Measurements from ENCODE around the gene AGAP5. TPM values are rescaled to one million over a fixed set of nuclear protein-coding genes. Genes with fewer than 3 reads are reported as not detected.

The AGAP5 gene
- total and polyA plus RNA-seq, 9 of the 15 experiments (the other 6 are each of a cell fraction or from before 2014, with no cell fraction given), result 0.32 to 7.5 (median 5.3) TPM

DNA sequence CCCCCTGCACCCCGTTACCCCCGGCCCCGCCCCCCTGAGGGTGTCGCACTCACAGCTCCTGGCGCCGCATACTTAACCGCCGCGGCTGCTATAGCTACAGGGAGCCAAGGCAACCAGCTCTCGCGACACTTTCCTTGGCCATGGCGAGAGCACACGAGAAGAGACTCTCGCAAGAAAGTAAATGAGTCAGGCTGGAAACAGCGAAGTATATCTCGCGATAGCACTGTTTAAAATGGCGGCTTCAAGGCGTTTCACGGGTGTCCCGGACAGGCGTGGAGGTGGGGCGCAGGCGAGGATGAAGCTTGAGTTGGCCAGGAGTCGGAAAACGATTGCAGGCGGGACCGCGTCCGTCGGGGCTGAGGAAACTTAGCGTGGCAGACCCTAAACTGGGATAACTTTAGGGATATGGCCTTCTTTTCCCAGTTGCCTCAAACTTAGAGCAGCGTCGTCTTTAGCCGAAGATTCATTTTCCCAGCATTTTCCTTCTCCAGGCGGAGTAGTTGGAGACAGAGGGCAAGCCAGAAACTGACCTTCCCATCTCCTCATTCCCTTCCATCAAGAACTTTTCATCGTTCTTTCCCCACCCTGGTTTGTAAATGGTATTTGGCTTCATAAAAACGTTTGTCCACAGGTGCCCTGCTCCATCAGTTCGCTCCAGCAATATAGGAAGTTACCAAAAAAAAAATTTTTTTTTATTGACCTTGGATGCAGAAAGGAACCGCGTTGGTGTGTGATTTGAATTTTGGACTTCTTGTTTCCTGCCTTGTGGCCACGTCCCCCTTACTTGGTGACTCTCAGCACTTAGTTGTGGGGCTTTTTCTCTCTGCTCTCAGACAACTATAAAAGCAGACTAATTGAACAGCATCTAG is 71.8 kb downstream of the AGAP5 start (continued):
- TF ChIP-seq RBM25 (IDR thresholded peaks at IDR 0.05; ENCODE audit: low read depth, low read length, severe bottlenecking) (peak; percentile 80), JUN (IDR thresholded peaks at IDR 0.05; ENCODE audit: borderline replicate concordance, low read depth, low read length) (peak; percentile 71), JUN (CRISPR knock-in tag; IDR thresholded peaks at IDR 0.05; ENCODE audit: borderline replicate concordance) (0 out of 2 replicates have a peak, but pooled peaks have one; percentile 53), E2F8 (IDR thresholded peaks at IDR 0.05; ENCODE audit: low read depth, partially characterized antibody) (no peak), GATAD2B (IDR thresholded peaks at IDR 0.05; ENCODE audit: borderline replicate concordance) (no peak), ZNF695 (CRISPR knock-in tag; IDR thresholded peaks at IDR 0.05) (no peak), HDAC6 (IDR thresholded peaks at IDR 0.05; ENCODE audit: low read depth, low read length) (no peak), LCOR (CRISPR knock-in tag; IDR thresholded peaks at IDR 0.05) (peak; percentile 17; the same call in 1 of the 2 replicates), TSHZ1 (CRISPR knock-in tag; IDR thresholded peaks at IDR 0.05) (no peak), MAFG (tag; conservative IDR thresholded peaks at IDR 0.05) (no peak), PHB2 (IDR thresholded peaks at IDR 0.05; ENCODE audit: low read depth) (no peak), ARNT (IDR thresholded peaks at IDR 0.05) (peak; percentile 50 to 65; a peak in 1 of 4 replicates), FOXJ3 (CRISPR knock-in tag; IDR thresholded peaks at IDR 0.05) (no peak), HNRNPLL (IDR thresholded peaks at IDR 0.05; ENCODE audit: low read depth, low read length, poor library complexity, severe bottlenecking) (no peak), FOXP4 (CRISPR knock-in tag; IDR thresholded peaks at IDR 0.05; ENCODE audit: borderline replicate concordance) (no peak), SMAD1 (IDR thresholded peaks at IDR 0.05; ENCODE audit: low read depth, low read length, partially characterized antibody) (peak; percentile 86), NR0B1 (IDR thresholded peaks at IDR 0.05; ENCODE audit: partially characterized antibody) (no peak)
